Measurements from ENCODE around the gene NLRC5. TPM values are rescaled to one million over a fixed set of nuclear protein-coding genes. Genes with fewer than 3 reads are reported as not detected.
A peak's percentile ranks its signal among the peaks of the same experiment; 100 is the strongest.

NLRC5 gene
- total and polyA plus RNA-seq, 4 donors = 23.9 to 46.4 (median 31.1) TPM

GRCh38 chr16:57084996-57085395, 95.6 kb downstream of the NLRC5 start:
- peaks cover 0 to 2% (median 0%) of the 10 kb centered on the region in 5 donors for H3K4me1 ChIP-seq (ENCODE audit: control insufficient read depth in 5 of 5, insufficient read depth in 5 of 5, low read length in 5 of 5)
- ATAC-seq (ENCODE audit: insufficient read depth, low FRiP score) = no peak
- no peak for TF ChIP-seq CTCF (IDR thresholded peaks at IDR 0.05; ENCODE audit: control extremely low read depth, extremely low read depth)
- peak overlapping the region in 1 of 2 donors; percentile 57 for H3K27ac ChIP-seq (ENCODE audit: low read depth in 1 of 2, low read length in 1 of 2)
- H3K36me3 ChIP-seq (ENCODE audit: control insufficient read depth in 4 of 4, insufficient read depth in 4 of 4, low read length in 4 of 4) = peaks cover 0 to 12% (median 0%) of the 10 kb centered on the region in 4 donors
- H3K9me3 ChIP-seq (ENCODE audit: control insufficient read depth in 4 of 4, insufficient read depth in 3 of 4, low read length in 3 of 4) = no peaks in the 10 kb centered on the region
- H3K4me3 ChIP-seq = no peak overlapping the region
- 44 to 71% methylated on average over 7 of the region's 7 CpGs for WGBS, 2 donors
- DNase-seq = no peak
- no peak overlapping the region for H3K9ac ChIP-seq (ENCODE audit: insufficient read depth in 1 of 2, low read length in 2 of 2)
- H3K27me3 ChIP-seq (ENCODE audit: control insufficient read depth in 3 of 3, insufficient read depth in 3 of 3, low read length in 2 of 3) = no peaks in the 10 kb centered on the region

GRCh38 chr16:57087003-57087402, 97.6 kb downstream of the NLRC5 start:
- Histone ChIP-seq H3K27ac (ENCODE audit: low read depth in 1 of 2, low read length in 1 of 2) (no peak overlapping the region), H3K9me3 (ENCODE audit: control insufficient read depth in 4 of 4, insufficient read depth in 3 of 4, low read length in 3 of 4) (no peaks in the 10 kb centered on the region), H3K9ac (ENCODE audit: insufficient read depth in 1 of 2, low read length in 2 of 2) (no peak overlapping the region), H3K27me3 (ENCODE audit: control insufficient read depth in 3 of 3, insufficient read depth in 3 of 3, low read length in 2 of 3) (no peaks in the 10 kb centered on the region), H3K36me3 (ENCODE audit: control insufficient read depth in 4 of 4, insufficient read depth in 4 of 4, low read length in 4 of 4) (peaks cover 0 to 4% (median 0%) of the 10 kb centered on the region in 4 donors), H3K4me3 (no peak overlapping the region), H3K4me1 (ENCODE audit: control insufficient read depth in 5 of 5, insufficient read depth in 5 of 5, low read length in 5 of 5) (peaks cover 0 to 8% (median 0%) of the 10 kb centered on the region in 5 donors)
- no peak for ATAC-seq (ENCODE audit: insufficient read depth, low FRiP score)
- no peak for TF ChIP-seq CTCF (IDR thresholded peaks at IDR 0.05; ENCODE audit: control extremely low read depth, extremely low read depth)
- 87 to 90% methylated on average over 2 of the region's 2 CpGs for WGBS, 2 donors
- no peak for DNase-seq

- no peaks in the 10 kb centered on the region for H3K27me3 ChIP-seq (ENCODE audit: control insufficient read depth in 3 of 3, insufficient read depth in 3 of 3, low read length in 2 of 3)
- no peak for TF ChIP-seq CTCF (IDR thresholded peaks at IDR 0.05; ENCODE audit: control extremely low read depth, extremely low read depth)
- no peak for ATAC-seq (ENCODE audit: insufficient read depth, low FRiP score)
- H3K4me1 ChIP-seq (ENCODE audit: control insufficient read depth in 5 of 5, insufficient read depth in 5 of 5, low read length in 5 of 5) = peaks cover 0 to 20% (median 4%) of the 10 kb centered on the region in 5 donors
- H3K9me3 ChIP-seq (ENCODE audit: control insufficient read depth in 4 of 4, insufficient read depth in 3 of 4, low read length in 3 of 4) = no peaks in the 10 kb centered on the region
- no peaks in the 10 kb centered on the region for H3K36me3 ChIP-seq (ENCODE audit: control insufficient read depth in 4 of 4, insufficient read depth in 4 of 4, low read length in 4 of 4)
- no peak overlapping the region for H3K27ac ChIP-seq (ENCODE audit: low read depth in 1 of 2, low read length in 1 of 2)
- no peak overlapping the region for H3K9ac ChIP-seq (ENCODE audit: insufficient read depth in 1 of 2, low read length in 2 of 2)
- H3K4me3 ChIP-seq = no peak overlapping the region
- WGBS, 2 donors = 83 to 91% methylated on average over 8 of the region's 8 CpGs
- DNase-seq = no peak
Measured at GRCh38 chr16:57089406-57089805, 100.0 kb downstream of the NLRC5 start.

Data from lung (tissue), 12 donors.